Mesenchymal stem cell (in vitro differentiated cells and primary cell): ENCODE measurements around the gene SGK2.

ENCODE experiments used
- DNase-seq: peaks from one replicate; pipeline ENCODE4 v3.0.0-alpha.2; 2013
- H2AFZ ChIP-seq: one replicate; pipeline ENCODE4 v1.6.1; 2013; ENCODE audit warnings: low read depth, mild to moderate bottlenecking, control low read depth, inconsistent platforms, low read length, moderate library complexity
- H2AK5ac ChIP-seq: 2 replicates; pipeline ENCODE4 v1.6.1; 2013; ENCODE audit warnings: low read length, moderate library complexity, mild to moderate bottlenecking, inconsistent platforms; ENCODE audit not compliant: severe bottlenecking
- H2BK120ac ChIP-seq: one replicate; pipeline ENCODE4 v1.6.1; 2013; ENCODE audit warnings: low read depth, mild to moderate bottlenecking, inconsistent platforms, low read length, moderate library complexity
- H2BK12ac ChIP-seq, 2 experiments: one replicate each; pipeline ENCODE4 v1.6.1; 2013; ENCODE audit warnings: inconsistent platforms in 2 of 2, low read length in 2 of 2, mild to moderate bottlenecking in 2 of 2, moderate library complexity in 2 of 2, control low read depth in 1 of 2
- H2BK15ac ChIP-seq: one replicate; pipeline ENCODE4 v1.6.1; 2013; ENCODE audit warnings: mild to moderate bottlenecking, low read depth, inconsistent platforms; ENCODE audit not compliant: poor library complexity, severe bottlenecking
- H2BK5ac ChIP-seq: 2 replicates; pipeline ENCODE4 v1.6.1; 2013; ENCODE audit warnings: low read depth, mild to moderate bottlenecking, low read length, control low read depth, inconsistent platforms; ENCODE audit not compliant: poor library complexity, severe bottlenecking
- H3K14ac ChIP-seq, 2 experiments: one replicate each; pipeline ENCODE4 v1.6.1; 2013; ENCODE audit warnings: inconsistent platforms in 2 of 2, low read length in 2 of 2, control low read depth in 1 of 2, mild to moderate bottlenecking in 1 of 2, moderate library complexity in 1 of 2
- H3K18ac ChIP-seq, 2 experiments: one replicate each; pipeline ENCODE4 v1.6.1; 2013; ENCODE audit warnings: inconsistent platforms in 2 of 2, low read length in 2 of 2, control low read depth in 1 of 2, low read depth in 1 of 2, mild to moderate bottlenecking in 1 of 2
- H3K23ac ChIP-seq, 2 experiments: one replicate each; pipeline ENCODE4 v1.6.1; 2013; ENCODE audit warnings: inconsistent platforms in 2 of 2, low read length in 2 of 2, mild to moderate bottlenecking in 2 of 2, moderate library complexity in 2 of 2, control low read depth in 1 of 2
- H3K27ac ChIP-seq: 2 replicates; pipeline ENCODE4 v1.5.1; 2013; ENCODE audit warnings: mild to moderate bottlenecking, moderate library complexity, low read length, control low read depth, inconsistent platforms; ENCODE audit not compliant: poor library complexity, severe bottlenecking
- H3K27me3 ChIP-seq, 2 experiments: 2 replicates each; pipeline versions ENCODE4 v1.6.1 to v1.7.0; 2013; ENCODE audit warnings: low read length in 2 of 2, mild to moderate bottlenecking in 2 of 2, moderate library complexity in 2 of 2, control low read depth in 1 of 2, inconsistent platforms in 1 of 2; ENCODE audit not compliant: control insufficient read depth in 1 of 2, insufficient read depth in 1 of 2
- H3K36me3 ChIP-seq, 2 experiments: 2 replicates each; pipeline versions ENCODE4 v1.6.1 to v1.7.0; 2013; ENCODE audit warnings: low read length in 2 of 2, control low read depth in 1 of 2, inconsistent platforms in 1 of 2, low read depth in 1 of 2, mild to moderate bottlenecking in 1 of 2; ENCODE audit not compliant: insufficient read depth in 2 of 2, control insufficient read depth in 1 of 2
- H3K4ac ChIP-seq, 2 experiments: one replicate each; pipeline ENCODE4 v1.6.1; 2013; ENCODE audit warnings: inconsistent platforms in 2 of 2, low read length in 2 of 2, mild to moderate bottlenecking in 2 of 2, moderate library complexity in 2 of 2, control low read depth in 1 of 2, low read depth in 1 of 2
- H3K4me1 ChIP-seq: 2 replicates; pipeline ENCODE4 v1.6.1; 2013; ENCODE audit warnings: low read depth, low read length, control low read depth; ENCODE audit not compliant: control insufficient read depth, insufficient read depth
- H3K4me2 ChIP-seq: 2 replicates; pipeline ENCODE4 v1.6.1; 2013; ENCODE audit warnings: low read length, mild to moderate bottlenecking, inconsistent platforms; ENCODE audit not compliant: poor library complexity, severe bottlenecking
- H3K4me3 ChIP-seq, 2 experiments: 2 replicates each; pipeline versions ENCODE4 v1.5.1 to v1.7.0; 2013; ENCODE audit warnings: low read length in 2 of 2, mild to moderate bottlenecking in 2 of 2, control low read depth in 1 of 2, low read depth in 1 of 2; ENCODE audit not compliant: insufficient read depth in 1 of 2
- H3K79me1 ChIP-seq: replicated peaks from 2 replicates; pipeline ENCODE4 v1.6.1; 2013; ENCODE audit warnings: mild to moderate bottlenecking, control low read depth, low read length, inconsistent platforms; ENCODE audit not compliant: poor library complexity, severe bottlenecking
- H3K9ac ChIP-seq: 2 replicates; pipeline ENCODE4 v1.7.0; 2013; ENCODE audit warnings: mild to moderate bottlenecking, low read length, moderate library complexity
- H3K9me3 ChIP-seq: 2 replicates; pipeline ENCODE4 v1.7.0; 2013; ENCODE audit warnings: mild to moderate bottlenecking, low read length; ENCODE audit not compliant: control insufficient read depth
- H4K8ac ChIP-seq: one replicate; pipeline ENCODE4 v1.6.1; 2013; ENCODE audit warnings: inconsistent platforms, mild to moderate bottlenecking, low read length, moderate library complexity
- H4K91ac ChIP-seq: one replicate; pipeline ENCODE4 v1.6.1; 2013; ENCODE audit warnings: mild to moderate bottlenecking, low read length, inconsistent platforms
- WGBS: methylation state at CpG from one replicate; pipeline ENCODE4 v1.1.7; 2013; ENCODE audit warnings: mixed read lengths; 5-methylcytosine and 5-hydroxymethylcytosine counted together

Gene SGK2

GRCh38 chr20:43536817-43537440, 21.9 kb upstream of the SGK2 start:
- Histone ChIP-seq H2BK15ac (no peak overlapping the region), H3K27me3 (no peaks in the 10 kb centered on the region), H3K9ac (no peak overlapping the region), H3K9me3 (no peaks in the 10 kb centered on the region), H3K4me1 (peaks cover 4% of the 10 kb centered on the region), H3K4me2 (no peak overlapping the region), H3K79me1 (no peaks in the 10 kb centered on the region), H3K4me3 (no peak overlapping the region), H3K14ac (no peak overlapping the region), H4K8ac (no peak overlapping the region), H4K91ac (no peak overlapping the region), H3K23ac (no peak overlapping the region), H2BK120ac (no peak overlapping the region), H2BK12ac (no peak overlapping the region), H2AFZ (no peak overlapping the region), H3K36me3 (peaks cover 0 to 45% of the 10 kb centered on the region in 2 experiments), H2BK5ac (no peak overlapping the region), H3K4ac (no peak overlapping the region), H3K27ac (no peak overlapping the region), H3K18ac (no peak overlapping the region), H2AK5ac (no peak overlapping the region)
- no peak for DNase-seq
- 64% methylated on average over 2 of the region's 2 CpGs for WGBS

- no peak overlapping the region for H3K4ac ChIP-seq
- no peak overlapping the region for H2BK5ac ChIP-seq
- H3K27ac ChIP-seq: no peak overlapping the region
- H3K27me3 ChIP-seq: no peaks in the 10 kb centered on the region
- no peak overlapping the region for H2BK15ac ChIP-seq
- H3K9ac ChIP-seq: no peak overlapping the region
- 50% methylated on average over 4 of the region's 4 CpGs for WGBS
- H4K91ac ChIP-seq: no peak overlapping the region
- H2AFZ ChIP-seq: no peak overlapping the region
- no peak overlapping the region for H3K4me2 ChIP-seq
- H4K8ac ChIP-seq: no peak overlapping the region
- H2BK12ac ChIP-seq: no peak overlapping the region
- H3K23ac ChIP-seq: no peak overlapping the region
- no peak overlapping the region for H2BK120ac ChIP-seq
- no peak overlapping the region for H3K4me3 ChIP-seq
- H3K79me1 ChIP-seq: no peaks in the 10 kb centered on the region
- no peak overlapping the region for H2AK5ac ChIP-seq
- DNase-seq: peak; percentile 66
- no peak overlapping the region for H3K18ac ChIP-seq
- H3K36me3 ChIP-seq: peaks cover 0 to 50% of the 10 kb centered on the region in 2 experiments
- peaks cover 5% of the 10 kb centered on the region for H3K4me1 ChIP-seq
- H3K14ac ChIP-seq: no peak overlapping the region
- no peaks in the 10 kb centered on the region for H3K9me3 ChIP-seq
These were observed 20.6 kb upstream of the SGK2 start for GRCh38 chr20:43537921-43538877.

- no peak overlapping the region for H3K4me2 ChIP-seq
- no peak overlapping the region for H3K27ac ChIP-seq
- H3K27me3 ChIP-seq: no peaks in the 10 kb centered on the region
- no peak overlapping the region for H3K14ac ChIP-seq
- no peak overlapping the region for H3K18ac ChIP-seq
- H3K4me3 ChIP-seq: no peak overlapping the region
- no peak overlapping the region for H2AFZ ChIP-seq
- H2BK15ac ChIP-seq: peak overlapping the region; percentile 17
- no peak overlapping the region for H2BK12ac ChIP-seq
- H3K4me1 ChIP-seq: peaks cover 5% of the 10 kb centered on the region
- H3K36me3 ChIP-seq: peaks cover 0 to 50% of the 10 kb centered on the region in 2 experiments
- H2BK120ac ChIP-seq: no peak overlapping the region
- H2BK5ac ChIP-seq: no peak overlapping the region
- H3K23ac ChIP-seq: no peak overlapping the region
- H2AK5ac ChIP-seq: no peak overlapping the region
- no peak overlapping the region for H3K4ac ChIP-seq
- H3K9ac ChIP-seq: no peak overlapping the region
- DNase-seq: peak; percentile 16
- no peaks in the 10 kb centered on the region for H3K79me1 ChIP-seq
- WGBS: 80% methylated on average over 6 of the region's 6 CpGs
- H4K8ac ChIP-seq: no peak overlapping the region
- no peak overlapping the region for H4K91ac ChIP-seq
- no peaks in the 10 kb centered on the region for H3K9me3 ChIP-seq
These were observed 19.7 kb upstream of the SGK2 start for GRCh38 chr20:43538878-43539700.
